ENCODE results near the gene RNF31.

RNF31 gene

DNA sequence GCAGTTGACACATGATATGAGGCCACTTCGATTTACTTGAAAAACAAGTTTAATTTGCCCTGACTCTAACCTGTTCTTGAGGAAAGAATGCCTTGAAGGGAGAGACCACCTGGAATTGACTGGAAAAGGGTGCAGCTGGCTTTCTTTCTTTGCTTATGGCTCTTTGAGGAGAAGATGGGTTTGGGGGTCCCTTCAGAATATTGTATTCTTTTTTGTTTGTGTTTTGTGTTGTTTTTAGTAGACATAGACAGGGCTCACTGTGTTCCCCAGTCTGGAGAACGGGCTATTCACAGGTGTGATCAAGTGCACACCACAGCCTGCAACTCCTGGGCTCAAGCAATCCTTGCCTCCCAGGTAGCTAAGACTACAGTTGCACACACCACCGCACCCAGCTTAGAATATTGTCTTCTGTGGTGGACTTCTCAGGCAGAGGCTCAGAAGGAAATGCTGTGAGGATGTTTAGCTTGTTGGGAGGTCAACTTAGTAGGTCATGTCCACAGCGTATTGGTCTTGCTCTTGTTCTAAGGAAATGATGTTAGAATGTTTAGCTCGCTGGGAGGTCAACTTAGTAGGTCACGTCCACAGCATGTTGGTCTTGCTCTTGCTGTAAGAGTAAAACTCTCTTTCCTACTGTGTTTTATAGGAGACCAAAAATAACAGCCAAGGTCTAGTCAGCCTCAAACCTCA, 31.0 kb upstream of the RNF31 start:
- DNase-seq (ENCODE audit: low read depth in 3 of 3) = no peak

DNA sequence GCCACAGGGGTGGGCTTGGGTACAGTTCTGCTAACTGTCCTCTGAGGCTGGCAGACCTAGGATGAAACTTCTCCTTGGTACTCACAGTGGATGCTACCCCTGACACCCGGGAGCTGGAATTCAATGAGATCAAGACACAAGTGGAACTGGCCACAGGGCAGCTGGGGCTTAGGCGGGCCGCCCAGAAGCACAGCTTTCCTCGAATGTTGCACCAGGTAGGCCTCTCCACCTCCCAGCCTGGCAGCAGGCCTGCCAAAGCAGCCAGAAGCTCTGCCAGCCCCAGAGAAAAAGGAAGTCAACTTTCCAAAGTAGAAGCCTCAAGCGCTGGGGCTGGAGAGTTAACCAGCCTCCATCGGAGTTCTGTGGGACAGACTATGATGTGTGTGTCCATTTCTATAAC, 30.1 kb upstream of the RNF31 start:
- no peak for DNase-seq (ENCODE audit: low read depth in 3 of 3)

DNA sequence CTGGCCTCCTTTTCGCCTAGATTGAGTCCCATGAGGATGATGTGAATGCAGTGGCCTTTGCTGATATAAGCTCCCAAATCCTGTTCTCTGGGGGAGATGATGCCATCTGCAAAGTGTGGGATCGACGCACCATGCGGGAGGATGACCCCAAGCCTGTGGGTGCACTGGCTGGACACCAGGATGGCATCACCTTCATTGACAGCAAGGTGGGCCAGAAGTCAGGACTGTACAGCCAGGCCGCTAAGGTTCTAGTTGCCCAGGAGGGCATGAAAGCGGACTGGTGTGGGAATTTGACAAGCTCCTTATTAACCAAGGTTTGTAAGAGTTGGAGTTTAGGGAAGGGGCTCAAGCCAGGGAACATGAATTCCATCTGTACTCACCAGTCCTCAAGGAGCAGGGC, 27.6 kb upstream of the RNF31 start:
- no peak for DNase-seq (ENCODE audit: low read depth in 3 of 3)

DNA sequence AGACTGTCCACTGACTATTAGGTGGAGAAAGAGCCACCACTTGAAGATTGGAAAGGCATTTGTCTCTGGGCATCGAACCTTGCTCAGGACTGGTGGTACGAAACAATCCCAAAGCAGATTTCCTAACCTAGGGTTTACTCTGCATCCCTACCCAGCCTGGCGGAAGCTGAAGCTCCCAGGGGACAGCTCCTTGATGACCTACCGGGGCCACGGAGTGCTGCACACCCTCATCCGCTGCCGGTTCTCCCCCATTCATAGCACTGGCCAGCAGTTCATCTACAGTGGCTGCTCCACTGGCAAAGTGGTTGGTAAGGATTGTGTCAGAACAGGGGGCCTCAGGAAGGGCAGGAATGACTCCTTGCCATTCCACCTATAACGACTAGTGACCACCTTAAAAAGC, 26.1 kb upstream of the RNF31 start:
- DNase-seq (ENCODE audit: low read depth in 3 of 3) = no peak

DNA sequence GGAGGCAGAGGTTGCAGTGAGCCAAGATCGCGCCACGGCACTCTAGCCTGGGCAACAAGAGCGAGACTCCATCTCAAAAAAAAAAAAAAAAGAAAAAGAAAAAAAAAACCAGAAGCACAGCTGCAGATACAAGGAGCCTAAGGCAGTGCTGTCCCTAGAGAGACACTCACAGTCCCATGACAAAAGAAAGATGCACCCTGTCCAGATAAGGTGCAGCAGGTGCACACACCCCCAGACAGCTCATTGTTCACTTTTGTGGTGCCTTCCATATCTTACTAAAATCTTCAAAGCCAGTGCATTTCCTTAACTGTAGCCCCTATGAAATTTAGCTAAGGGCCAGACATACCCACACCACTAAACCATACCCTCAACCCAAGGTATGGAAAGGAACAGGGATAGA, 24.9 kb upstream of the RNF31 start:
- no peak for DNase-seq (ENCODE audit: low read depth in 3 of 3)

DNA sequence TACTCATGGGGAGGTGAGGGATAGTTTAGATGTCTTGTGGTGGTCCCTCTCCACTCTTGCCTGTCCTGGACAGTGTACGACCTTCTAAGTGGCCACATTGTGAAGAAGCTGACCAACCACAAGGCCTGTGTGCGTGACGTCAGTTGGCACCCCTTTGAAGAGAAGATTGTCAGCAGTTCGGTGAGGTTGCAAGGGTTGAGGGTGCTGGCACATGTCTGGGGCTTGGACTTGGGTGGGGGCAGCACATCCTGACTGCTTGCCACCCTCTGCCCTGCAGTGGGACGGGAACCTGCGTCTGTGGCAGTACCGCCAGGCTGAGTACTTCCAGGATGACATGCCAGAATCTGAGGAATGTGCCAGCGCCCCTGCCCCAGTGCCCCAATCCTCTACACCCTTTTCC, 24.4 kb upstream of the RNF31 start:
- no peak for DNase-seq (ENCODE audit: low read depth in 3 of 3)

DNA sequence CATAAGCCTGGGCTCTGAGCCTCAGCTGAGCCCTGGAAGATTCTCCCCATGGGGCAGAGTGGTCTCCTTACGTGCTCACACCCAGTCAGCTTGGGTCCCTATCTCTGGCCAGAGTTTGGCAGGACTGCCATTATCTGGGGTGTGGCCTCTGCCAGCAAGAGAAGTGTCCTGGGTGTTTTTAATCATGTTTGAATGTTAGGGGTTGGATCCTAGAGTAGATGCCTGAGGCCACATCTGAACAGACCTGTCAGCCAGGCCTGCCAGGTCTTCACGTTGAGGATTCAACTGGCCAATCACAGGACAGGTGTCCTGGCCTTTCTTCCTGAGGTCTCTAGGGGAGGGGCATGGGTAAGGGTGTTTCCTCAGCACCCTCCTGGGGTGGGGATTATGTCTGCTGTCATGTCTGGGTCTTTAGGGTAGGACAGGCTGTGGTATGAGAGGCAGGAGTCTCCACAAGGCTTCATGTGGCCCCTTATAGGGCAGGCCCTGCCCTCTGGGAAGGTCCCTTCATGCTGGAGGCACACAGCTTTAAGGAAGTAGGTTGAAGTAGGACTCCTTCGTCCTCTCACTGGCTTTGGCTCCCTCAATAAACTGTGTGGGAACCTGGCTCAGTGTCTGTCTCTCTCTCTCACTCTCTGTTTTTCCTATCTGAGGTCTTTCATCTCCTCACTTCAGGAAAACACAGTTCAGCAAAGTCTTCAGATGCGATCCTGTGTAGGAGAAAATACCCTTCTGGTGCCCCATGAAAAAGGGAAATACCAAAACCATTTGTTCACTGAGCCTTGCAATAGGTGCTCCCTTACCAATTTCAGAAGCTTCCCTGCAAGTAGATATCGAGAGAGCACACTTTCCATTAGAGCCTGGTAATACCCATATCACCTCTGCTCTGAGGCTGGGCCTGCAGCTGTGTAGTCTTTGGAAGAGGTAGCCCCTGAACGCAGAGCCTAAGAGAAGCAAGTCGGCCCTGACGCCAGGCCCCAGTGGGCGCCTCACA, 23.6 kb upstream of the RNF31 start:
- no peak for DNase-seq (ENCODE audit: low read depth in 3 of 3)

DNA sequence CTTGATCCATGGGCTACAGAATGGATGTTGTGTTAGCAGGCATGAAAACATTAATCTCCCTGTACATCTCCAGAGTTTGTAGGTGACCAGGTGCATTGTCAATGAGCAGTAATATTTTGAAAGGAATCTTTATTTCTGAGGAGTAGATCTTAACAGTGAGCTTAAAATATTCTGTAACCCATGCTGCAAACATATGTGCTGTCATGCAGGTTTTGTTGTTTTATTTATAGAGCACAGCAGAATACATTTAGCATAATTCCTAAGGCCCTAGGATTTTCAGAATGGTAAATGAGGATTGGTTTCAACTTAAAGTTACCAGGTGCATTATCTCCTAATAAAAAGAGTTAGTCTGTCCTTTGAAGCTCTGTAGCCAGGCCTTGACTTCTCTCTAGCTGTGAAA, 20.4 kb upstream of the RNF31 start:
- DNase-seq (ENCODE audit: low read depth in 3 of 3) = no peak

DNA sequence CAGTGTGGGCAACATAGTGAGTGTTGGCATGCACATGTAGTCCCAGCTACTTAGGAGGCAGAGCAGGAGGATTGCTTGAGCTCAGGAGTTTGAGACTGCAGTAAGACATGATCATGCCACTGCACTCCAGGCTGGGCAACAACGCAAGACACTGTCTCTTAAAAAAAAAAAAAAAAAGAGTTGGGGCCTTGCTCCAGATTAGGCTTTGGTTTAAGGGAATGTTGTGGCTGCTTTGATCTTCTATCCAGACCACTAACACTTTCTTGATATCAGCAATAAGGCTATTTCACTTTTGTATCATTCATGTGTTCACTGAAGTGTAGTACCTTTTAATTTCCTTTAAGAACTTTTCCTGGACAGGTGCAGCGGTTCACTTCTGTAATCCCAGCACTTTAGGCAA, 19.6 kb upstream of the RNF31 start:
- no peak for DNase-seq (ENCODE audit: low read depth in 3 of 3)

DNA sequence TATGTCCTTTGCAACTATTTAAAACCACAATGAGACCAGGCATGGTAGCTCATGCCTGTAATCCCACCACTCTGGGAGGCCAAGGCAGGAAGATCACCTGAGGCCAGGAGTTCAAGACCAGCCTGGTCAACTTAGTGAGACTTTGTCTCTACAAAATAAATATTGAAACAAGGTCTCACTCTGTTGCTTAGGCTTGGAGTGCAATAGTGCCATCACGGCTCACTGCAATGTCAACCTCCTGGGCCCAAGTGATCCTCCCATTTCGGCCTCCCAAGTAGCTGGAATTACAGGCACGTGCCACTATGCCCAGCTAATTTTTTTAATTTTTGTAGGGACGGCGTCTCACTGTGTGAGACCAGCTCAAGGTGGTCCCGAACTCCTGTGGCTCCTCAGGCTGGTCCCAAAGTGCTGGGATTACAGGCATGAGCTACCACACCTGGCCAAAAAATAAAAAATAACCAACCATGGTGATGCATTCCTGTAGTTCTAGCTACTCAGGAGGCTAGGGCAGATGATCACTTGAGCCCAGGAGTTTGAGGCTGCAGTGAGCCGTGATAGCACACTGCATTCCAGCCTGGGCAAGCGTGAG, 17.8 kb upstream of the RNF31 start:
- DNase-seq (ENCODE audit: low read depth in 3 of 3) = no peak

DNA sequence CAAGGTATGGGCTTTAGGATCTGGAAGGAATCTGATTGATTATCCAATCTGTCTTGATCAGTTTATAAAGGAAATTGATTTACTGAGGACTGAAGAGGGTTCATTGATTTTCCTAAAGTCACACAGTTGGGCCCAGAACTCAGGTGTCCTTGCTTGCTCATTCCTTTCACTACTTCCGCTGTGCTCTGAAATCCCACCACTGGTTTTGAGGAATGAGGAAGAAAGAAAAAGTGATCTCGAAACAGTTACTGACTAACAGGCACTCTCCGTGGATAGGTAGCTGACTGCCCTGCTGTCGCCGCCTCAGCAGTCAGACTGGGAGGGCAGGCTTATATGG, 16.9 kb upstream of the RNF31 start, which contains the start of gene FITM1:
FITM1 (plus strand) TSS at position 280 of the 337 bp plus-strand sequence. CDS start 905 bp downstream, outside the sequence.
- no peak for DNase-seq (ENCODE audit: low read depth in 3 of 3)

DNA sequence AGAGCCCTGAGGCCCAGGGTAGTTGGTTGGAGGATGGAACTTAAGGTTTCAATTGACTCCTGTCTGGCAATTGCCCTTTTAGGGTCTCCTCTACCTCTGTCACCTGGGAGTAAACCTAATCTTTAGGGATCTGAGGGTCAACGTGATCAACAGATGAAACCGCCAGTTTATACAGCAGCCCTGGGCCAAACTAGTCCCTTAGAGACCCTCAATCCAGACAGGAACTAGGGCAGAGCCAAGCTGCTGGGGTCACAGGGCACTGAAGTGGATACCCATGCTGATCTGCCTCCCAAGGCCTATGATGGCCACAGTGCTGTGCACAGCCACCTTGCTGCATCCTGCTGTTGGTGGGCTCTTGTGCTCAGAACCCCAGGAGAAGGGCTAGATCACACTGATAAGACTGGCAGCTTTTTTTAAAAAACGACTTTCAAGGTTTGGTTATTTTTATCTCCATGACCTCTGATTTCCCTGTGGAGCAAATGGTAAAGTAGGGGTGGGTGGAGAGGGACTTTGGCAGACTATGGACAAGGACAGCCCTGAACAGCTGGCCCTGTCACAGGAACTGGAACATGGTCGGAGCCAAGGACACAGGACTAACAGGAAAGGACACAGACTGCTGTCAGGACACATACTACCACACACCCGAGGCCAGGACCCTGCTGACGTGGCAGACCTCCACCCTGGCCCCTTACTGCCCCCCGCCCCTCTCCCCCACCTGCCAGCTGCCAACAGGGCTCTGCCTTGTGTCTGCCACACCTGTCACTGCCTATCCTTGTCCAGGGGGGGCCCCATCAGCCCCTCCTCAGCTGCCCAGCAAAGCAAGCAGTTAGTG, 16.4 kb upstream of the RNF31 start:
- DNase-seq (ENCODE audit: low read depth in 3 of 3) = no peak

DNA sequence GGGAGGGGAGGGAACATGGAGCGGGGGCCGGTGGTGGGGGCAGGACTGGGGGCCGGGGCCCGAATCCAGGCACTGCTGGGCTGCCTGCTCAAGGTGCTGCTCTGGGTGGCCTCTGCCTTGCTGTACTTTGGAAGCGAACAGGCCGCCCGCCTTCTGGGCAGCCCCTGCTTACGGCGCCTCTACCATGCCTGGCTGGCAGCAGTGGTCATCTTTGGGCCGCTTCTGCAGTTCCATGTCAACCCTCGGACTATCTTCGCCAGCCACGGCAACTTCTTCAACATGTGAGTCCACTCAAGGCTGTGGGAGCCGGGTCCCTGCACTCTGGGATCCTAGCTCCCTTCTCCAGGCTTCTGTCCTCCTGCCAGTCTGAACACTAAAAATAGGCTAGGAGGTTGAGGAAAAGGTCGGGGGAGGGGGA, 15.7 kb upstream of the RNF31 start:
- no peak for DNase-seq (ENCODE audit: low read depth in 3 of 3)

DNA sequence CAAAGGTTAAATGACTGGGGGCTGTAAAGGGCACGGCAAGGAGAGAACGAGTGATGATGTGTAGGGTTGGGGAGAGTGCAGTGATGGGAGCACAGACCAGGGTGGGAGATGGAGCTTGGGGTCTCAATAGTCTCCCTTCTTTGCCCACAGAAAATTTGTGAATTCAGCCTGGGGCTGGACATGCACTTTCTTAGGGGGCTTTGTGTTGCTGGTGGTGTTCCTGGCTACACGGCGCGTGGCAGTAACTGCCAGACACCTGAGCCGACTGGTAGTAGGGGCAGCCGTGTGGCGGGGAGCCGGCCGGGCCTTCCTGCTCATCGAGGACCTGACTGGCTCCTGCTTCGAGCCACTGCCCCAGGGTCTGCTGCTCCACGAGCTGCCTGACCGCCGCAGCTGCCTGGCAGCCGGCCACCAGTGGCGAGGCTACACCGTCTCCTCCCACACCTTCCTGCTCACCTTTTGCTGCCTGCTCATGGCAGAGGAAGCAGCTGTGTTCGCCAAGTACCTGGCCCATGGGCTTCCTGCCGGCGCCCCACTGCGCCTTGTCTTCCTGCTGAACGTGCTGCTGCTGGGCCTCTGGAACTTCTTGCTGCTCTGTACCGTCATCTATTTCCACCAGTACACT, 15.1 kb upstream of the RNF31 start:
- DNase-seq (ENCODE audit: low read depth in 3 of 3) = no peak

DNA sequence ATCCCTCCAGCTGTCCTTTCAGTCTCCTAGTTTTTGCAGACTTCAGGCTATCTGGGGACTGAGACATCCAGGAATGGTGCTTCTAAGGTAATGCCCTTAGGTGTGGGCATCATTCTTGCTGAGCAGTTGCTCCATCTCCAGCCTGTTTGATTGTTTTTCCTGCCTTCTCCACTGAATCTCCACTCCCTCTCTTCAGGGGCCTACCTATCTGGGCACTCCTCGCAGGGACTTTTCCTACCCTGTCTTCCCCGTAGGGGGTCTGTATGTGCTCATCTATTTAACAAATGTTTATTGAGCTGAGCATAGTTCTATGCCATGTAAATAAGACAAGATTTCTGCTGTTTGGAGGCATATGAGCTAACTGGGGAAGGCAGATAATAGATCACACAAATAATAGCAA, 14.3 kb upstream of the RNF31 start:
- no peak for DNase-seq (ENCODE audit: low read depth in 3 of 3)

DNA sequence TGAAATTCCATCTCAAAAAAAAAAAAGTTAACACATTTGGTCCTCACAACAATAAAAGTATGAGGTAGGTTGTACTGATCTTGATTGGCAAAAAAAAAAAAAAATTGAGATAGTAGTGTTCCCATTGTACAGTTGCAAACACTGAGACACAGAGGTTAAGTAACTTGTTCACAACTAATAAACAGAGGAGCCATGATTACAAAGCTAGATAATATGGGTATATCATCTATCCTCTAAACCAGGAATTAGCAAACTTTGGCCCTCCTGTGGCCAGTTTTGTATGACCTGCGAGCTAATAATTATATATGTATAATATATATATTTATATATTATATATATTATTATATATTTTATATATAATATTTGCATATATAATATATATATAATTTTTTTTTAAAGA, 13.6 kb upstream of the RNF31 start:
- DNase-seq (ENCODE audit: low read depth in 3 of 3) = no peak

DNA sequence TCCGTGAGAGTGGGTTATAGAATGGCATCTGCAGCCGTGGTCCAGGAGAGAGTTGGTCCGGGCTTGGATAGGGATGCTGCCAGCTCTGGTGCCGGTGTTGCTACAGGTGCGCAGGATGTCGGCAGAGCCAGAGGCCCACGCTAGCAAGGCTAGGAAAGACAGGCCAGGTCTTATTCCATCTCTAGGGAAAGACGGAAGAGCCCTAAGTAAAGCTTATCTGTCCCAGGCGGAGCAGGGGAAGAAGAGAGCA, 11.8 kb upstream of the RNF31 start:
- DNase-seq (ENCODE audit: low read depth in 3 of 3) = no peak

DNA sequence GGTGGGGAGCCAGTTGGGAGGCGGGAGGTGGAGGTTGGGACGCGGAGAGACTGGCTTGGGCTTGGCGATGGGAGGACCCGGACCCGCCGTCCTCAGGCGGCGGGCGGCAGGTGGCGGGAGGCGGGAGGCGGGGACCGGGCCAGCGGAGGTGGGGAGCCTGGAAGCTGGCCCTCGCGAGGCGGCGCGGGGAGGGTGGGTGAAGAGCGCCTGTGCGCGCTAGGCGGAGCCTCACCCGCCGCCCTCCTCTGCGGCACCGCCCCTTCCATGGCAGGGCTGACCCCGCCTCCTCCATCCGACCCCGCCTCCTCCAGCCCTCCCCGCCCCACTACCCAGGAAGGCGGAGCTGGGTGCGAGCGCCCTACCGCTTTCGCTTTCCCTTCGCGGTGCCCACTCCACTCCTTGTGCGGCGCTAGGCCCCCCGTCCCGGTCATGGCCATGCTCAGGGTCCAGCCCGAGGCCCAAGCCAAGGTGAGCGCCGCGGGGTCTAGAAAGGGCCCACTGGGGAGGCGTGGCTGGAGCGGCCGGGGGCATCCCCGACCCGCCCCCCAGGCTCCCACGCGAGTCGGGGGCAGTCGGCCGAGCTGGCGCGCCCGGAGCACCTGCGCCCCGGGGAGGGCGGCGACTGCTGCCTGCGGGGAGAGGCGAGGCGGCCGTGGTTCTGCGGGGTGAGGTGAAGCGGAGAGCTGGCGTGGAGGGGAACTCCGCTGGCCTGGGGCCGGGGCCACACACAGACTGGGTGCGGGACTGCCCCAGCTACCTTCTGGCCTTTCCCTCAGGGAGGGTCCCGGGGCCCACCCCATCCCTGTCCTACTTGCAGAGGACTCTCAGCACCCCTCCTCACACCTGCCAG, 11.2 kb upstream of the RNF31 start, which contains the start of gene PSME1:
PSME1 (plus strand) TSS at position 361 of the 850 bp plus-strand sequence; CDS start at position 430, 69 bp downstream.
- peak; percentile 89 to 95 (median 89) for DNase-seq (ENCODE audit: low read depth in 3 of 3)

DNA sequence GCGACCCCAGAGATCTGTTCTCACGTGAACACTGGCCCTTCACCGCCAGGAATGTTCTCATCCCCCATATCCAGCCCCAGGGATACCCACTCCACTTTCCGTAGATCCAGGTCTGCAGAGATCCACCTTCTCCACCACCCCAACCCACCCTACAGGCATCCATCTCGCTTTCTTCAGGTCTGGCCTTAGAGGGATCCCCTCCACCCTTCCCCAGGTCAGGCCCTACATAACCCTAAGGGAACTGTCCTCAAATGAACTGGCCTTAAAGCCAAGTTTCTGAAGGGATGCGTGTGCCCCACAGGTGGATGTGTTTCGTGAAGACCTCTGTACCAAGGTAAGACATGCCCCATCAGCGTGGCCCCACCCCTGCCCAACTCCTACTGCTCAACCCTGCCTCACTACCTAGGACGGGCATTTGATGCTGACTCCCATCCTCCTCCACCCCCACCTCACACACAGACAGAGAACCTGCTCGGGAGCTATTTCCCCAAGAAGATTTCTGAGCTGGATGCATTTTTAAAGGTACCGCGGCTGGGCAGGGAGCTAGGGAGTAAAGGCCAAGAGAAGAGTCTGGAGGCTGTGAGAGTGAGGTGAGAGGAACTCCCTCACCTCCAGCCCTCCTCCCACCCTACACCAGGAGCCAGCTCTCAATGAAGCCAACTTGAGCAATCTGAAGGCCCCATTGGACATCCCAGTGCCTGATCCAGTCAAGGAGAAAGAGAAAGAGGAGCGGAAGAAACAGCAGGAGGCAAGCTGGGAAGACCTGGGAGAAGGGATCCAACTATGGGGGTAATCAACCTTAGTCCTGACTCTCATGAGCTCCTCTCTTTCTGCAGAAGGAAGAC, 10.4 kb upstream of the RNF31 start:
- DNase-seq (ENCODE audit: low read depth in 3 of 3) = no peak

All from stimulated activated CD4-positive, alpha-beta T cell treated with anti-CD3 and anti-CD28 coated beads, TNF-alpha, amount 100 ng/mL, for 48 hours (primary cell).